Measurements from ENCODE around the gene UBE4B.

UBE4B gene

DNA sequence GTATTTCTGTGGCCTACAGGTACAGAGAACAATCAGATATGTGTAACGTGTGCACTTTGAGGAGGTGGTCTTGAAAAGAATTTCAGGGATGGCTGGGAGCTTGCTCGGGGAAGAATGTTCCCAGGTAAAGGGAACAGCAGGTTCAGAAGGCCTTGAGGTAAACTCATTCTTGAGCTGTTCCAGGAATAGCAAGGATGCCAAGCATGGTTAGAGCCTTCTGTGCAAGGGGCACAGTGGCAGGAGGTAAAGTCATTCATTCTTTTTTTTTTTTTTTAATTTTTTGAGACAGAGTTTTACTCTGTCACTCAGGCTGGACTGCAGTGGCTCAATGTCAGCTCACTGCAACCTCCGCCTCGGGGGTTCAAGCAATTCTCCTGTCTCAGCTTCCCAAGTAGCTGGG lies 10.0 kb downstream of the UBE4B start:
- DNase-seq (ENCODE audit: low spot score), result no peak

DNA sequence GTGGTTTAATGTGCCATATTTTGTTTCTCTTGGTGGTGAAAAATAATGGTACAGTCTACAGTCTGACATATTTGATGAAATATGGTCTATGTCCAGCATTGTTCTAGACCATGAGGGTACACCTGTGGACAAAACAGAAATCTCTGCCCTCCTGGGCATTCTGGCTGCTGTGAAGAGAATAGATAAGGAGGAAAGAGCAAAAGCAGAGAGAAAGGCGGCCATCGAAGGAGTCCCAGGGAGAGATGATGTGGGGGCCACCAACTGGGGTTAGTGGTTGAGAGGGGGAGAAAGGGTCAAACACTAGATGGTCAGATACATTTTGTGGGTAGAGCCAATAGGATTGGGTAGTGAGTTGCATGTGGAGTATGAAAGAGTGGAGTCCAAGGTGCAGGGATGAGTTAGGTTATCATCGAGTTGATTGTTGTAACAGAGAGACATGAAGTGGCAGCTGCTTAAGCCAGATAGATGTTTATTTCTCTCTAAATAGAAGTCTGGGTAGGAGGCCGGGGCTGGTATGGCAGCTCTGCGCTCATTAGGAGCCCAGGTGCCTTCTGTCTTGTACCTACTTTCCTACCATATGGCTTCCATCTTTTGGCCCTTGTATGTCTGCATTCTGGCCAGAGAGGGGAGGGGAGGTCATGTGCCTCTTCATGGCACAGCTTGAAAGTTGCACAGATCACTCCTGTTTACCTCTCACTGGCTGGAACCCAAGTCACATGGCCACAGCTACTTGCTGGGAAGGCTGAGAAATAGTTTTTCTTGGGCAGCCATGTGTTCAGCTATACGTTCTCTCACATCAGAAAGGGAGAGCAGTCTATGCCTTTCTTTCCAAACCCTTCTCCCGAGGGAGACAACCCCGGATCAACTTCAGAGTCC lies 13.0 kb downstream of the UBE4B start:
- no peak for DNase-seq (ENCODE audit: low spot score)

DNA sequence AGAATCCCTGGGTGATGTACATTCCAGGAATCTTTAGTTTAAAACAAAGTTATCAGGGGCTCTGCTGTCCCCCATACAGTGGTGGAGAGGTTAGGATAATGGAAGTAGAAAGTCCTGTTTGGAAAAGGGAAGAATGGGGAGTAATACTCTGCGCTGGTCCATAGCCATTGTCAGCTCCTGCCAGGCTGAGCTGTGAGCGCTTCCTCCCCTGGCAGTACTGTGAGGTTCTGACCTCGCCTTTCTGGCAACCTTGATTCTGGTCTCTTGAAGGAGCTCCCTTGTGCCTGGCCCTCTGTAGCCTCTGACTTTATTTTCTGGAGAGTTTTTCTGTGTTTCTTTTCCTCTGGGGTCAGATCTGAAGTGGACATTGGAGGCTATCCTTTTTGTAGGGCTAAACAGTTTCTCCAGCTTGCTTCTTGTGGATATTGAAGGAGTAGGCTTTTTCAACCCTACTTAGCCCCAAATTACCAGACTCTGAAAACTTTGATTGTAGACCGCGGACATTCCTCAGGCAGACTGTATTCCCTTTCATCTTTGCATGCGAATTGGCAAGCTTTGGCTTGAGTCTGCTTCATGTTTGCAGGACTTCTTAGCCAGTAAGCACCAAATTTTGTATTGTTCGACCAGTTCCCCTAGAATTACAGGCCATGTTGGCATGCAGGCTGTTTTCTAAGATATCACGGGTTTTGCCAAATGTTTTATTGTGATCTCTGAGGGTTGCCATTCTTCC lies 13.8 kb downstream of the UBE4B start:
- no peak for DNase-seq (ENCODE audit: low spot score)

DNA sequence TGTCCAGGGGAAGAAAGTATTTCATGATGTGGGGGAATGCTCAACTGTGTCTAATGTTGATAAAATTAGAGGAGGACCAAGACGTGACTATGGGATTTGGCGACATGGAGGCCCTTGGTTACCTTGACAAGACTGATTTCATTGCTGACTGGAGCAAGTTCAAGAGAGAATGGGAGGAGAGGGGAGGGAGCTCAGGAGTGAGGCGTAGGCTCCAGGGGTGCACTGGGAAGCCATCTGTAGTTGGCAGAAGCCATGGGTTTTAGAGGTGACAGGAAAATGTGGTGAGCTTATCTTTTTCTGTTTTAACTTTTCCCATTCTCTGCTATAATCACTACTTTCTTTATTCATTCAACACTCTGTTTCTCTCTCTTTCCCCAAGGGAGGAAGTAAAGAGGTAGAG lies 15.8 kb downstream of the UBE4B start:
- no peak for DNase-seq (ENCODE audit: low spot score)

DNA sequence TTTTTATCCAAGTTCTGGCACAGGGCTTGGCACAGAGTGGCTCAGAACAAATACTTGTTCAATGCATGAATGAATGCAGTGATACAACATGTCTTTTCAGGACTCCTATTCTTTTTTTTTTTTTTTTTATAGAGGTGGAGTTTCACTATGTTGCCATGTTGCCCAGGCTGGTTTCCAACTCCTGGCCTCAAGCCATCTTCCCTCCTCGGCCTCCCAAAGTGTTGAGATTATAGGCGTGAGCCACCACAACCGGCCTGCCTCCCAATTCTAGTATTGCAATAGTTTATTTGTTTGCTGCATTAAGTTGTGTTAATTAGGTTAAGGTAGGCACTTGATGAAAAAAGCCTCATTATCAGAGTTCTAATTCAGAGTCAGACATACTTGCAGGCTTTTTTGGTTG lies 17.9 kb downstream of the UBE4B start:
- DNase-seq (ENCODE audit: low spot score), result no peak

DNA sequence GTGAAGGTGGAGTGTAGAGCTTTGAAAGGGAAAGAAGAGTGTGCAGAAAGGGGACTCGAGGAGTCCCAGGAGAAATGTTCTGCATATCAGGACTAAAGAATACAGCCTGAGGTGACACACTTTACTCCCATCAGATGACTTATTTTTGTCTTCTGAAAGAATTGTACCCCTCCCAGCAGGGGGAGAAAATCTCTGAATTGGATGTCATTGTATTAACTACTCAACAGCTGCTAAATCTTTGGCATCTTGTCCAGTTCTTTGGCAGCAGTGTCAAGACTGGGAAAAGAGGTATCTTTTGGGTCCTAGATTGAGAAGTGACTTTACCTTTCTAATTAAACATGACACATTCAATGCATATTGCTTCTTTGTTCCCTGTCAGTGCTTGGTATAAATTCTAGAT lies 18.9 kb downstream of the UBE4B start:
- no peak for DNase-seq (ENCODE audit: low spot score)

DNA sequence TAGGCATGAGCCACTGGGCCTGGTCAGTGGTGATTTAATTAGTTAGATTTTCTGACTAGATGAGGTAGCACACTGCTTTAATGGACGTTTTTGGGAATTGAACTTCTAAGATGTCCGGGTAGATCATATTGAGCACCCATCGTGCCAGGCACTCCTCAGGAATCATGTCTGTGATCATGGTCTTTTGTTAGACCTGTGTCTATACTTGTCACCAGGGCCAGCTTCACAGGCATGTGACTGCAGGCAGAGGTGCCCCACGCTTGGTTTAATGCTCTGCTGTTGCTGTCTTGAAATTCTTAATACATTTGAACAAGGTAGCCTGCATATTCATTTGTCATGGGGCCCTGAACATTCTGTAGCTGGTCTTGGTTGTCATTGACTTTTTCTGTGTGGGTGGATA lies 19.6 kb downstream of the UBE4B start:
- no peak for DNase-seq (ENCODE audit: low spot score)

DNA sequence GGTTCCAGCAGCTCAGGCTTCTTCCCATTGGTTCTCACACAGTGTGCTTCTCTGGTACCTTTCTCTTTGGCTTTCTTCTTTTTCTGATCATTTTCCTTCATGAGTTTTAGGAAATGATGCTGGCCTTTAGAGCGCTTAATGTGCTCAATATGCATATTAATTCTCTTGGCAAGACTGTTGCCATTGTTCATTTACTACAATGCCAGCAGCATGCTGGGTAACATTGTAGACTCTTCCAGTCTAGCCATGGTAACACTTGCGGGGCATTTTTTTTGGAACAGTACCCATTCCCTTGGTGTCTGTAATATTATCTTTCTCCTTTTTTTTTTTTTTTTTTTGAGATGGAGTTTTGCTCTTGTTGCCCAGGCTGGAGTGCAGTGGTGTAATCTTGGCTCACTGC lies 21.7 kb downstream of the UBE4B start:
- no peak for DNase-seq (ENCODE audit: low spot score)

DNA sequence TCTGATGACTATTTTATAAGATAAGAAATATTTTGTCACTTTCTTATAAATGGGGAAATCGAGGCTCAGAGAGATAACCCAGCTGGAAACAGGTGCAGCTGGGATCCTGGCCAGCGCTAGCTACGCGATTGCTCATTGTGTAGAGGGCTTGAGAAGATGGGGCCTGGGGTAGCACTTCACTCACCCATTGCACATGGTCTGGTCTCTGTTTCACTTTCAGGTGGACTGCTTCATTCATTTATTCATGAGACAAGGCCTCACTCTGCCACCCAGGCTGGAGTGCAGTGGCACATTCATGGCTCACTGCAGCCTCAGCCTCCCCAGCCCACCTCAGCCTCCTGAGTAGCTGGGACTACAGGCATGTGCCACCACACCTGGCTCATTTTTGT lies 23.8 kb downstream of the UBE4B start:
- DNase-seq (ENCODE audit: low spot score), result no peak

DNA sequence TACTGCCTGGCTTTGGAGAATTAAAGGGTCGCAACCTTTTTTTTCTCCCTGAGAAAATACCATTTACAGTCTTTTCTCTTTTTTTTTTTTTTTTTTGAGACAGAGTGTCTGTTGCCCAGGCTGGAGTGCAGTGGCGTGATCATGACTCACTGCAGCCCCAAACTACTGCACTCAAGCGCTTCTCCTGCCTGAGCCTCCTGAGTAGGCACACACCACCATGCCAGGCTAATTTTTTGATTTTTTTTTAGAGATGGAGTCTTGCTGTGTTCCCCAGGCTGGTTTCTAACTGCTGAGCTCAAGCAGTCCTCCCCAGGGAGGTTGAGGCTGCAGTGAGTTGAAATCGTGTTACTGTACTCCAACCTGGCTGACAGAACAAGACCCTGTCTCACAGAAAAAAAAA lies 24.6 kb downstream of the UBE4B start:
- DNase-seq (ENCODE audit: low spot score), result no peak

DNA sequence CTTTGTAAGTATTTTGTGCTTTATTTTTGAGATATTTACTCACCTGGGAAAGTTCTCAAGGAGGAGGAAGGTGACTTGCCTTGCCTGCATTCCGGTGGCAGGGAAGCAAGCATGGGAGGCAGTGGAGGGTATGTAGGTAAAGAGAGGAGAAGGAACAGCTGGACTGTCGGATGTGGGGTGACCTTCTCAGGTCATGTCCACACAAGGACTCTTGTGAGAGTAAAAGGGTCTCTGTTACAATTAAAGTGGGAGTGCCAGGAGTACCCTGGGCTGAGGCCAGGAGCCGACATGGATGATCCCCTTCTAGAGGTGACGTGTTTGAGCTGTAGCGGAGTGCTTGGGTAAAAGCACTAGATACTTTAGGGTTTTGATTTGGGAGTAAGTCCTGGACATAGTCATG lies 25.0 kb downstream of the UBE4B start:
- no peak for DNase-seq (ENCODE audit: low spot score)

DNA sequence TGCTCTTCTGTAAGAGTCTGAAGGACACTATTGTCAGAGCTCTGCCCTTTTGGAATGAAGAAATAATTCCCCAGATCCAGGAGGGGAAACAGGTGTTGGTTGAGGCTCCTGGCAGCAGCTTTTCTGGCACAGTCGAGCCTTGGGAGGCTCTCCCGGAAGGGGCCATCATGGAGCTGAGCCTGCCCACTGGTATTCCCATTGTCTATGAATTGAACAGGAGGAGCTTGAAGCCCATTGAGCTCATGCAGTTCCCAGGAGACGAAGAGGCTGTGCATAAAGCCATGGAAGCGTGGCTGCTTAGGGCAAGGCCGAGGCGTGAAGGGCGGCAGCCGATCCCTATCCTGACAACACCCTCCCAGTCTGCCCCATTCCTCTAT lies 26.6 kb downstream of the UBE4B start:
- DNase-seq (ENCODE audit: low spot score), result no peak

DNA sequence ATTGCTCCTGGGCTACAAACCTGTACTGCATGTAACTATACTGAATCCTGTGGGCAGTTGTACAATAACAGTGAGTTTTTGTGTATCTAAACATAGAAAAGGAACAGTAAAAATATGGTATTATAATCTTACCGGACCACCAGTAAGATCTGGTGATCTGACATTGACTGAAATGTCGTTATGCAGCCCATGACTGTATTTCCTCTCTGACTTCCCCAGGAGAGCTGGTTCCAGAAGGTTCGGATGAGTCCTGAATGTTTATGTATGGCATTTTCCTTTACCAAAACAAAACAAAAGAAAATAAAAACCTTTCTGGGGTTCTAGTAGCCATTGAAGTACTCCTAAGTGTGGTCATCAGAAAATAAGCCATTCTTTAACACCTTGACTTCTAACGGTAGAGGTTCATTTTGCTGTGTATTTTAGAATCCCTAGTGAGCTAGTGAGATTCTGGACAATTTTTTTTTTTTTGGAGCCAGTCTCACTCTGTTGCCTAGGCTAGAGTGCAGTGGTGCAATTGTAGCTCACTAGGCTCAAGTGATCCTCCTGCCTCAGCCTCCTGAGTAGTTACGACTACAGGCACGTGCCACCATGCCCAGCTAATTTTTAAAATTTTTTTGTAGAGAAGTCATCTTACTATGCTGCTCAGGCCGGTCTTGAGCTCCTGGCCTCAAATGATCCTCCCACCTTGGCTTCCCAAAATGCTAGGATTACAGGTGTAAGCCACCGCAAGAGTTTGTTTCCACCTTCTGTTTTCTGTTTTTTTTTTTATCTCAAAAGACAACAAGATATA lies 27.7 kb downstream of the UBE4B start:
- DNase-seq (ENCODE audit: low spot score), result no peak

DNA sequence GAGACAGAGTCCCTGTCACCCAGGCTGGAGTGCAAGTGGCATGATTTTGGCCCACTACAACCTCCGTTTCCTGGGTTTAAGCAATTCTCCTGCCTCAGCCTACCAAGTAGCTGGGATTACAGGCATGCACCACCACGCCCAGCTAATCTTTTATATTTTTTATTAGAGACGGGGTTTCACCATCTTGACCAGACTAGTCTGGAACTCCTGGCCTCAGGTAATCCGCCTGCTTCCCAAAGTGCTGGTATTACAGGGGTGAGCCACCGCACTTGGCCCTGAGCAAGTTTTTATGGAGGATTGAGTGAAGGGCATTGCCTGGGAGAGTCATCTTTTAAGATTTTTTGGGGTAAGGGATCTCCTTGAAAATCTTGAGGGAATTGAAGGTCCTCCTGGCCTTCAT lies 28.5 kb downstream of the UBE4B start:
- no peak for DNase-seq (ENCODE audit: low spot score)

DNA sequence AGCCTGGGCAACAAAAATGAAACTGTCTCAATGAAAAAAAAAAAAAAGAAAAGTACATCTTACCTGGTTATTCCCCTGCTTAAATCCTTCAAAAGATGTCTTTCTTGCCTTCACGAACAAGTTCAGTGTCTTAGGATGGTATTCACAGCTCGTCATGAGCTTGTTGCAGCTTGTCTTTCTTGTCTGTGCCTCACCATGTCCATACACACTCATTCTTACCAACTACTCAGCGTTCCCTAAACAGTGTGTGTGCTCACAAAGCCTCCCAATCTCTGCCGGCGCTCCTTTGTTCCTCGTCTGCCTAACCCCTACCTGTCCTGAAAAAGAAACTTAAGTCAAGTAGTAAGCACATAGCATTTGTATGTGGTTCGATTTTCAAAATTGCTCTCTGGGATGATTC lies 31.1 kb downstream of the UBE4B start:
- no peak for DNase-seq (ENCODE audit: low spot score)

DNA sequence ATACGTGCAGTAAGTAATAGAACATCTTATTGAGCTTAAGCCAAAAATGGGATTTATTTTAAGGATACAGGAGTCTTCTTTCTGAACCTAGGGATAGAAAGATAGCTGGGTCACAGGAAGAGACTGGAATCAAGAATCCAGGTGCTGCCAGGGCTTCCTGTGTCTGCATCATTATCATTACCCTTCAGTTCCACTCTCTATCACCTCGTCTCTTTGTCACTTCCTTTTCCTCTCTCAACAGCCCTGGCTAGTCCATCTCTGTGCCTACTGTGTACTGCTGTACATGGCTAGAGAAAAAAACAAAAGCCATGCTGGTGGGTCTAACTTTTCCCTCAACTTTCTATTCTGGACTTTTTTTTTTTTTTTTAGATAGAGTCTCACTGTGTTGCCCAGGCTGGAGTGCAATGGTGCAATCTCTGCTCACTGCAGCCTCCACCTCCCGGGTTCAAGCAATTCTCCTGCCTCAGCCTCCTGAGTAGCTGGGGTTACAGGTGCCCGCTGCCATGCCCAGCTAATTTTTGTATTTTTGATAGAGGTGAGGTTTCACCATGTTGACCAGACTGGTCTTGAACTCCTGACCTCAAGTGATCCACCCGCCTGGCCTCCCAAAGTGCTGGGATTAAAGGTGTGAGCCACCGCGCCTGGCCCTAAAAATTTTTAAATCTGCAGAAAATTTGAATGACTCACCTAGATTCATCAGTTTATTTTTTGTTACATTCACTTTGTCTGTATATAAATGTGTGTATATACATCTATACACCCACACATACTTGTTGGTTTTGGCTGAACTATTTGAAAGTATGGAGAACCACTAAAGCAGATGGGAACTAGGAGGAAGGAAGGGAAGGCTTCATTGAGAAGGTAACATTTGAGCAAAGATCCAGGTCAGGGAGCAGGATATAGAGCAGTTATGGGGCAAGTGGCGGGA lies 31.9 kb downstream of the UBE4B start:
- DNase-seq (ENCODE audit: low spot score), result no peak

DNA sequence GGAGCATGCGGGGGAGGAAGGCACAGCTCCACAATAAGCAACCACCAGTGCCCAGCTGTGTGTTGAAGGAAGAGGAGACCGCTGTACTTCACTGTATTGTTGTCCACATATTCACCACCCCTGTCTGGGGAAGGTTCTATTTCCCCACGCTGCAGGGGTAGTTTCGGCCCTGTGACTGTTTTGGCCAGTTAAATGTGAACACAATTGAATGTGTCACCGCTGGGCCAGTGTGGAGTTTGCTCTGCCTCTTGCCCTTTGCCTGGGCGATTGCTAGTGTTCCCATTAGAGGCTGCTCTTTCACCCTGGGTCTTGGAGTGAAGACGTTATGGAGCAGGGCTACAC lies 32.6 kb downstream of the UBE4B start:
- peak; percentile 32 for DNase-seq (ENCODE audit: low spot score)

DNA sequence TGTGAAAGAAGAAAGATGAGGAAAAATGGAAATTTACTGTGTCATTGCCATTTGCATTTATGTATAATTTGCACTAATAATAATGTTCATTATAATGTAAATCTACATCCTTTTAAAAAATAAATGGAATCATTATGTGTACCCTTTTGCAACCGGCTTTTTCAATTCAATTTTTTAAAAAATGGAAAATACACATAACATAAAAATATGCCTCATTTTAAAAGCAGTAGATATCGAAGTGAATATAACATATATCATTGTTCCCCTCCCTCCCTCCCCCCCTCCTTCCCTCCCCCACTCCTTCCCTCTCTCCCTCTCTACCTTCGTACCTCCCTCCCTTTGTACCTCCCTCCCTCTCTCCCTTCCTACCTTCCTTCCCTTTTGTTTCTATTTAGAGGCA lies 33.0 kb downstream of the UBE4B start:
- no peak for DNase-seq (ENCODE audit: low spot score)

DNA sequence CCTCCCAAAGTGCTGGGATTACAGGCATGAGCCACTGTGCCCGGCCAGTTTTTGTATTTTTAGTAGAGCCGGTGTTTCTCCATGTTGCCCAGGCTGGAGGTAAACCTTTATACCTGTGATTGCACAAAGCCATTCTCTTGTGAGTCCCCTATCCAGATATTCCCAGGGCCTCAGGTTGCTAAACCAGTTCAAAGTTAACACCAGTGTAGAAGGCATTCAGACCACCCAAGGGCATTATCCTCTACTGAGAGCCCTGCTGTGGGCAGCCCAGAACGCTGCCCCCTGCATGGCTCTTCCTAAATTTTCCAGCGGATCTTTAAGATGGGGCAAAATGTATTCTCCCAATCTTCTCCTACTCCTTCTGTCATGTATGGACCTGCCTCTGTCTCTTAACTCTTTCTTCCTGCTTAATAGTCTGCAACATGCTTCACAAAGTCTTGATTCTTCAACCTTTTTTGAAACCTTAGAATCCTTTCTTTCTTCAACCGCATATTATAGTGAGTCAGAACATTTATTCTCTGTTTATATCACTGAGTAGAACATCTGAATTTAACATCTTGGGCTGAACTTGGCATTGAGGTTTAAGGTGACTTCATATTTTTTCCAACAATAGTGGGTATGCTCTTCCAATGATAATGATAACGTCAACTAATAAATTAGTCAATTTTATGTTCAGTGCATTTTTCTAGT lies 36.0 kb downstream of the UBE4B start:
- no peak for DNase-seq (ENCODE audit: low spot score)

DNA sequence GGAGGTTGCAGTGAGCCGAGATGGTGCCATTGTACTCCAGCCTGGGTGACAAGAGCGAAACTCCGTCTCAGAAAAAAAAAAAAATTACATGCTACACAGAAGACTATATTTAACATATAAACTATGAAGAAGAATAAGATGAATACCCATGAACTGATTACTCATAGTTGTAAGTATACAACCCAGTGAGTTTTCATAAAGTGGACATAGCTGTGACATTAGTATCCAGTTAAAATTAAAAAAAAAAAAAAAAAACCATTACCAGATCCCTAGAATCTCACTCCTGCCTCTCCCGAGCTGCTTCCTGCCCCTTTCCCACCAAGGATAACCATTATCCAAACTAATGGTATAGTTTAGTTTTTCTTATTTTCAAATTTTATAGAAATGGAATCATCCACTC lies 37.4 kb downstream of the UBE4B start:
- no peak for DNase-seq (ENCODE audit: low spot score)

DNA sequence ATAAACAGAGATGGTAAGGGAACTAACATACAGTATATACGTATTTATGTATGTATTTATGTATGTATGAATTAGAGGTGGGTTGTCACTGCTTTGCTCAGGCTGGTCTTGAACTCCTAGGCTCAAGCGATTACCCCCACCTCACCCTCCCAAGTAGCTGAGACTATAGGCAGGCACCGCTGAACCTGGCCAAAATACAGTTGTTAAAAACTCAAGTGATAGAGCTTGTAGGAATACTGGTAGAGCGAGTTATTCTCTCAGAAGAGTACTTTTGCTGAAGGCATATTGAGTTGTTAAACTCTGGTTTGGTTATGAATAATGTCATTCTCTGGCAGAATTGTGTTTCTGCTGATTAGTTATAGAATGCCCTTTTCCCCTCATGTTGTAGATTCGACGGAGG lies 38.9 kb downstream of the UBE4B start:
- DNase-seq (ENCODE audit: low spot score), result no peak

Measured in HuH-7 (cell line).